Measurements from ENCODE around the gene PITPNM3. TPM values are rescaled to one million over a fixed set of nuclear protein-coding genes. Genes with fewer than 3 reads are reported as not detected.

PITPNM3 gene
- total and polyA plus RNA-seq, 7 donors = 3.6 to 13.6 (median 5.7) TPM

- TF ChIP-seq, protein P1, sequence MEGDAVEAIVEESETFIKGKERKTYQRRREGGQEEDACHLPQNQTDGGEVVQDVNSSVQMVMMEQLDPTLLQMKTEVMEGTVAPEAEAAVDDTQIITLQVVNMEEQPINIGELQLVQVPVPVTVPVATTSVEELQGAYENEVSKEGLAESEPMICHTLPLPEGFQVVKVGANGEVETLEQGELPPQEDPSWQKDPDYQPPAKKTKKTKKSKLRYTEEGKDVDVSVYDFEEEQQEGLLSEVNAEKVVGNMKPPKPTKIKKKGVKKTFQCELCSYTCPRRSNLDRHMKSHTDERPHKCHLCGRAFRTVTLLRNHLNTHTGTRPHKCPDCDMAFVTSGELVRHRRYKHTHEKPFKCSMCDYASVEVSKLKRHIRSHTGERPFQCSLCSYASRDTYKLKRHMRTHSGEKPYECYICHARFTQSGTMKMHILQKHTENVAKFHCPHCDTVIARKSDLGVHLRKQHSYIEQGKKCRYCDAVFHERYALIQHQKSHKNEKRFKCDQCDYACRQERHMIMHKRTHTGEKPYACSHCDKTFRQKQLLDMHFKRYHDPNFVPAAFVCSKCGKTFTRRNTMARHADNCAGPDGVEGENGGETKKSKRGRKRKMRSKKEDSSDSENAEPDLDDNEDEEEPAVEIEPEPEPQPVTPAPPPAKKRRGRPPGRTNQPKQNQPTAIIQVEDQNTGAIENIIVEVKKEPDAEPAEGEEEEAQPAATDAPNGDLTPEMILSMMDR (IDR thresholded peaks at IDR 0.05) = no peak
- TF ChIP-seq POLR2A (IDR thresholded peaks at IDR 0.05) = no peak
- no peak for TF ChIP-seq EP300 (IDR thresholded peaks at IDR 0.05)
- TF ChIP-seq POLR2AphosphoS5 (IDR thresholded peaks at IDR 0.05) = no peak
Observed at GRCh38 chr17:6592173-6592572, 35.8 kb upstream of the PITPNM3 start.

DNA sequence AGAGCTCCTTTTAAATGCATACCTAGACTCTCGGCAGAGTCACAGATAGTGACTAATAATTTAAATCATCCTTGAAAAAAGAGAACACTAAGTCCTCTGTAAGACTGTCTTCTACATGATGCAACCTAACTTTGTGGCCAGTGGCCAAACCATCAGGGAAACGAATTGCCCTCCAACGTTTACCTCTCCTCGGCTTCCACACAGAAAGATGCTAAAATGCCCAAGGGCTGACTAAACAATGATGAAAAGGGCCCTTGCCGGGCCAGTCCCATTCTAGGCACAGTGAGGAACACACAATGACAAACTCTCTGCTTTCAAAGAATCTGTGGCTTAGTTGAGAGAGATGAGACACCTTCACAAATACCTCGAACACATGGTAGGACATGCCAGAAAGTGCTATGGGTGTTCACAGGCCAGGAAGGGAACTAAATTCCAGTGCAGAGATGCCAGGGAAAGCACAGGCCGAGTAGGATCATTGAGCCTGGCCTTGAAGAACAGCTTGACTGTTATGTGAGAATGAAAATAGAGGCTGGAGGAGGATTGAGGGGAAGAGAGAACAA, 35.3 kb upstream of the PITPNM3 start:
- no peaks in the 10 kb centered on the region for H3K4me1 ChIP-seq
- no peaks in the 10 kb centered on the region for H3K9me3 ChIP-seq
- peaks cover 14 to 97% (median 58%) of the 10 kb centered on the region in 4 donors for H3K36me3 ChIP-seq
- no peak overlapping the region for H3K4me3 ChIP-seq
- intact Hi-C loops (cut with DNase I) = no loop called here
- TF ChIP-seq POLR2AphosphoS5 (IDR thresholded peaks at IDR 0.05) (no peak), POLR2A (IDR thresholded peaks at IDR 0.05) (no peak), EP300 (IDR thresholded peaks at IDR 0.05) (no peak)
- TF ChIP-seq, protein P1 (IDR thresholded peaks at IDR 0.05) = no peak
- H3K27ac ChIP-seq = peak overlapping the region in 1 of 4 donors; percentile 39
- H3K27me3 ChIP-seq = no peaks in the 10 kb centered on the region
- WGBS, 2 donors = 61 to 79% methylated on average over 7 of the region's 7 CpGs
- no peak for DNase-seq

More at GRCh38 chr17:6592173-6592572, 35.8 kb upstream of the PITPNM3 start:
- Histone ChIP-seq H3K36me3 (peaks cover 14 to 95% (median 56%) of the 10 kb centered on the region in 4 donors), H3K27me3 (no peaks in the 10 kb centered on the region), H3K9me3 (no peaks in the 10 kb centered on the region), H3K4me3 (no peak overlapping the region), H3K27ac (peak overlapping the region in 1 of 4 donors; percentile 39), H3K4me1 (no peaks in the 10 kb centered on the region)
- no peak for DNase-seq
- WGBS, 2 donors = 15 to 69% methylated on average over 6 of the region's 6 CpGs
- intact Hi-C loops (cut with DNase I) = no loop called here

GRCh38 chr17:6589266-6589946, 33.1 kb upstream of the PITPNM3 start:
- no peak for DNase-seq
- H3K4me3 ChIP-seq = no peak overlapping the region
- intact Hi-C loops (cut with DNase I) = no loop called here
- H3K27ac ChIP-seq = no peak overlapping the region
- H3K4me1 ChIP-seq = no peaks in the 10 kb centered on the region
- no peaks in the 10 kb centered on the region for H3K27me3 ChIP-seq
- WGBS, 2 donors = 95 to 96% methylated on average over 15 of the region's 15 CpGs
- H3K9me3 ChIP-seq = peaks cover 0 to 4% (median 0%) of the 10 kb centered on the region in 4 donors
- peaks cover 24 to 97% (median 55%) of the 10 kb centered on the region in 4 donors for H3K36me3 ChIP-seq
- TF ChIP-seq EP300 (IDR thresholded peaks at IDR 0.05) (no peak), POLR2A (IDR thresholded peaks at IDR 0.05) (no peak), POLR2AphosphoS5 (IDR thresholded peaks at IDR 0.05) (no peak)
- TF ChIP-seq, protein P1 (IDR thresholded peaks at IDR 0.05) = no peak

GRCh38 chr17:6588165-6588564, 31.8 kb upstream of the PITPNM3 start:
- no peak overlapping the region for H3K4me3 ChIP-seq
- H3K4me1 ChIP-seq = no peaks in the 10 kb centered on the region
- no peaks in the 10 kb centered on the region for H3K27me3 ChIP-seq
- H3K36me3 ChIP-seq = peaks cover 24 to 97% (median 50%) of the 10 kb centered on the region in 4 donors
- DNase-seq = no peak
- H3K9me3 ChIP-seq = peaks cover 0 to 4% (median 0%) of the 10 kb centered on the region in 4 donors
- intact Hi-C loops (cut with DNase I) = no loop called here
- no peak overlapping the region for H3K27ac ChIP-seq
- WGBS, 2 donors = 96 to 97% methylated on average over 5 of the region's 5 CpGs
- TF ChIP-seq EP300 (IDR thresholded peaks at IDR 0.05) (no peak), POLR2A (IDR thresholded peaks at IDR 0.05) (no peak), POLR2AphosphoS5 (IDR thresholded peaks at IDR 0.05) (no peak)
- TF ChIP-seq, protein P1 (IDR thresholded peaks at IDR 0.05) = no peak
